ENCODE measurements around the gene ZNF735. TPM values are rescaled to one million over a fixed set of nuclear protein-coding genes. Genes with fewer than 3 reads are reported as not detected.

ZNF735 gene
- total RNA-seq, 1 donor from 2014 or later: not detected

Other genes with a start within 250 kb of the ZNF735 start
- gene ZNF722, start 208.4 kb upstream of the ZNF735 start, total RNA-seq: not detected in 2 replicates
- gene ZNF727, start 161.8 kb upstream of the ZNF735 start, total RNA-seq: not detected in 2 replicates
- gene ZNF679, start 21.3 kb downstream of the ZNF735 start, total RNA-seq: not detected in 2 replicates
- gene ZNF736, start 106.8 kb downstream of the ZNF735 start, total RNA-seq: not detected in 2 replicates

Measured in osteocyte (in vitro differentiated cells).